HG03139 (cell line): ENCODE data around the gene SLC5A2.
A peak's percentile ranks its signal among the peaks of the same experiment; 100 is the strongest.
"Not testable (repeated sequence)": the region's sequence is repeated elsewhere in the genome, so short reads cannot be mapped to it uniquely, and the experiment has no call there.

Source experiments
- ATAC-seq: cut with Tn5 transposase; IDR thresholded peaks from one replicate; pipeline ENCODE4 v1.9.1; 2021; ENCODE audit not compliant: unreplicated experiment

The SLC5A2 gene

GRCh38 chr16:31483081-31483480, at the start of gene SLC5A2:
SLC5A2 (plus strand) TSS chr16:31483123; CDS start chr16:31483137, 14 bp downstream.
- no peak for ATAC-seq

- ATAC-seq: no peak
Measured at GRCh38 chr16:31435341-31436220, 47.3 kb upstream of the SLC5A2 start.

- ATAC-seq: no peak
Measured at GRCh38 chr16:31436221-31437045, 46.5 kb upstream of the SLC5A2 start.

- no peak for ATAC-seq
Measured at GRCh38 chr16:31438414-31438813, 44.5 kb upstream of the SLC5A2 start.

GRCh38 chr16:31439023-31439422, 43.9 kb upstream of the SLC5A2 start:
- not testable (repeated sequence) for ATAC-seq

- ATAC-seq: no peak
Measured at GRCh38 chr16:31439519-31439918, 43.4 kb upstream of the SLC5A2 start.

GRCh38 chr16:31440516-31441184, 42.3 kb upstream of the SLC5A2 start:
- no peak for ATAC-seq

GRCh38 chr16:31441956-31442355, 41.0 kb upstream of the SLC5A2 start:
- ATAC-seq: no peak

GRCh38 chr16:31445931-31446330, 37.0 kb upstream of the SLC5A2 start:
- not testable (repeated sequence) for ATAC-seq

- ATAC-seq: no peak
Measured at GRCh38 chr16:31451201-31451600, 31.7 kb upstream of the SLC5A2 start.

- no peak for ATAC-seq
Measured at GRCh38 chr16:31451681-31452351, 31.1 kb upstream of the SLC5A2 start.

GRCh38 chr16:31452631-31453106, 30.3 kb upstream of the SLC5A2 start:
- no peak for ATAC-seq

- no peak for ATAC-seq
Measured at GRCh38 chr16:31453255-31454204, 29.4 kb upstream of the SLC5A2 start.

- no peak for ATAC-seq
Measured at GRCh38 chr16:31455601-31456314, 27.2 kb upstream of the SLC5A2 start.

- ATAC-seq: no peak
Measured at GRCh38 chr16:31456988-31457360, 25.9 kb upstream of the SLC5A2 start.

- no peak for ATAC-seq
Measured at GRCh38 chr16:31458073-31458843, 24.7 kb upstream of the SLC5A2 start.

- ATAC-seq: peak; percentile 60
Measured at GRCh38 chr16:31458844-31459686, 23.9 kb upstream of the SLC5A2 start, which contains the start of gene ARMC5. ARMC5 (plus strand) TSS chr16:31459501; CDS start chr16:31459525, 24 bp downstream.
